Measurements from ENCODE around the gene PLEKHH1.

GRCh38 chr14:67630938-67631337, 97.8 kb downstream of the PLEKHH1 start:
- TF ChIP-seq CTCF (IDR thresholded peaks at IDR 0.05) (no peak), ZFX (IDR thresholded peaks at IDR 0.05; ENCODE audit: borderline replicate concordance) (no peak)
